MV-4-11 (cell line): Measurements from ENCODE around the gene AP2A2.
"Not testable (repeated sequence)": the region's sequence is repeated elsewhere in the genome, so short reads cannot be mapped to it uniquely, and the experiment has no call there.

Experiments
- DNase-seq: peaks from one replicate; lab custom pipeline; 2025; lab: John Stamatoyannopoulos, UW

Gene AP2A2

GRCh38 chr11:975376-975775, 49.7 kb downstream of the AP2A2 start:
- DNase-seq = not testable (repeated sequence)

DNA sequence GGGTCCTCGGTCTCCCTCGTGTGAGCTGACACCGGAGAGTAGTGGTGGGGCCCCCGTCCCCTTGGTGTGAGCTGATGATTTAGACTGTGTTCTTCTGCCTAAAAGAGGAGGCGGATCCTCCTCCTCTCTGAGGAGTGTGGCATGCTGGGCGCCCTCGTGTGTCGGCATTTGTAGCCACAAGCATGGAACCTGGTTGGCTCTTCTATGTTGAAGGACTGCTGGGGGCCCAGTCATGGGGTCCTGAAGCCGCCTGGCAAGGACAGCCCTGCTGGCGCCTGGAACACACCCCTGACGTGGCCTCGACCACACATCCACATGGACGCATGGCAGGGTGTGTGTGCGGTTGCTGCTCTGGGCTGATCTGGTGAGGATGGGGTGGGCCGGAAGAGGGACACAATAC, 50.2 kb downstream of the AP2A2 start:
- peak; percentile 30 for DNase-seq

GRCh38 chr11:976431-977160, 50.9 kb downstream of the AP2A2 start:
- DNase-seq = peak; percentile 37

GRCh38 chr11:977830-978720, 52.4 kb downstream of the AP2A2 start:
- DNase-seq = no peak

- no peak for DNase-seq
Measured at GRCh38 chr11:978781-979180, 53.1 kb downstream of the AP2A2 start.

DNA sequence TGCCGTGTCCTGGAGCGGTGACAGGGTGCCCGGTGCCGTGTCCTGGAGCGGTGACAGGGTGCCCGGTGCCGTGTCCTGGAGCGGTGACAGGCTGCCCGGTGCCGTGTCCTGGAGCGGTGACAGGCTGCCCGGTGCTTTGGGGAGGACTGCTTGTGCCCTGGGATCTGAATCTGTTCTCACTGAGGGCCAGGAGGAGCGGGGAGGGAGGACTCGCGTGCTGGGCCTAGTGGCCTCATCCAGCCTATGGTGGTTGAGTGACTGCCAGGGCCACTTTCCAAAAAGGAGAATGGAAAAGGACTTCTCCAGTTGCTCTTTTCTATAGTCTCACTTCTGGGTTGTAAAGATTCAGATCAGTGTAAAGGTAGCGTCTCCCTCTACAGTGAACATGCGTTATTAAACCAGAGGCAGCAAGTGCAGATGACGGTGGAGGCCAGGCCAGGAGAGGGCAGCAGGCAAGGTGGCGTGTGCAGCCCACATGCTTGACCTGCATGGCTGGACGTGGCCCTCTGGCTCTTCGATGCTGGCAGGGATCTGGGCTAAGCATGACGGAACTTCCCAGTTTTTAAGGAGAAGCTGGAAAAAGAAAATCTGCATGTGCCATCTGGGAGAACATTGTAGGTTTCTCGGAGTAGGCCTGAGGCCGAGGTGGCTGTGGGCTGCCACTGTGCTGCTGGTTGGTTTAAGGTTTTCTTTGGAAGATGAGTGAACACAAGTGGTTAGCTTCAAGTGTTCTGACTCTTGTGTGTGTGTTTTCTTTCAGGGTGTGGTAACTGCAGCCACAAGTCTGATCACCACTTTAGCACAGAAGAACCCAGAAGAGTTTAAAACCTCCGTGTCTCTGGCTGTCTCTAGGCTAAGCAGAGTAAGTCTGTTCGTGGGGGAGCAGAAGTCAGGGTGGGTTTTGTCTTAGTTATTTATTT, 55.0 kb downstream of the AP2A2 start:
- no peak for DNase-seq

- no peak for DNase-seq
Measured at GRCh38 chr11:981764-982163, 56.1 kb downstream of the AP2A2 start.

DNA sequence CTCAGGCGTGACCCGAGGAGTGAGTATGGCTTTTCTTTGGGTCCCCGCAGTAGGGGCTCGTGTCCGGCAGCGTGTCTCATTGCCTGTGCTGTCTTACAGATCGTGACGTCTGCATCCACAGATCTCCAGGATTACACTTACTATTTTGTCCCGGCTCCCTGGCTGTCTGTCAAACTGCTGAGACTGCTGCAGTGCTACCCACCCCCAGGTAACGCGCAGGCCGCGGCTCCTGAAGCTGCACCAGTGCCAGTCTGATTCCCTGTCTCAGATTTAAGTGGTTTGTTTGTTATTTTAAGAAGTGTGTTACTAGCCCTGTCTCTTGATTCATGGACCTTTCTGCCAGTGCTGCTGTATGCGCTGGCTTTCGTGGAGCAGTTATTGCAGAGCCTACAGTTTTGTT, 58.9 kb downstream of the AP2A2 start:
- DNase-seq = no peak

DNA sequence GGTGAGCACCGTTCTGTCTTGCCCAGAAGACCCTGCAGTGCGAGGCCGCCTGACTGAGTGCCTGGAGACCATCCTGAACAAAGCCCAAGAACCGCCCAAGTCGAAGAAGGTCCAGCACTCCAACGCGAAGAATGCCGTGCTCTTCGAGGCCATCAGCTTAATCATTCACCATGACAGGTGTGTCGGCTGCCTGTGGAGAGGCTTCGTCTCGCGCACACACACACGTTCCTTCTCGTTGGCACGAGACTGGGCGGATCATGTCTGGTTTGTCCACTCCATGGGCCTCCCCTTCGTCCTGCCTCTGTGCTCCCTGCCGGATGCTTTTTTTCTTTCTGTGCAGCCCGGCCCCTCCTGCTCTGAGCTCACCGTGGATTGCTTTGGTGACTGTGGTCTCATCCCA, 59.7 kb downstream of the AP2A2 start:
- DNase-seq = no peak

GRCh38 chr11:985848-986247, 60.2 kb downstream of the AP2A2 start:
- no peak for DNase-seq

DNA sequence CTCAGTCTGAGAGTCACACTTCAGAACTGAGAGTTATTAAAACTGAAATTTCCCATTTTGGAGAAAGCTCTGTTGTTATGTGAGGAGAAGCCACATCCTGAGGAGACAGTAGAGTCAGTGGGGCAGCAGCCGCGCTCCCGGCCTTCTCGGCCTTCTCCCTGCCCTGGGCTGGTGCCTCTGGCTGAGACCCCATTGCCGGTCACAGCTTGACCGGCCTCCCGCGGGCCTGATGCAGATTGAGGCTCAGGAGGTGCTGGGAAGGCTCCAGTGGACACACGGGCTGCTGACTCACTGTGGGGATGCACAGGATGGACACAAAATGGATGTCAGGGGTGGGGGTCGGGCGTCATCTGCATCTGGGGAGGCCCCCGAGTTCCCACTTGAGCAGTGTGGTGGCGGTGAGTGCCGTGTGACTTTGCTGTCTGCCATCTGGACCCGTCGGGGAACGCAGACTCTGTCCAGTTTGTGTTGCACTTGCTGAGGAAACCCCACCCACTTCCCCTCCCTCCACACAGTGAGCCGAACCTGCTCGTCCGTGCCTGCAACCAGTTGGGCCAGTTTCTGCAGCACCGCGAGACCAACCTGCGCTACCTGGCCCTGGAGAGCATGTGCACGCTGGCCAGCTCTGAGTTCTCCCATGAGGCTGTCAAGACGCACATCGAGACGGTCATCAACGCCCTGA, 60.7 kb downstream of the AP2A2 start:
- DNase-seq = no peak

GRCh38 chr11:986952-987305, 61.3 kb downstream of the AP2A2 start:
- no peak for DNase-seq

GRCh38 chr11:987671-988070, 62.0 kb downstream of the AP2A2 start:
- no peak for DNase-seq

DNA sequence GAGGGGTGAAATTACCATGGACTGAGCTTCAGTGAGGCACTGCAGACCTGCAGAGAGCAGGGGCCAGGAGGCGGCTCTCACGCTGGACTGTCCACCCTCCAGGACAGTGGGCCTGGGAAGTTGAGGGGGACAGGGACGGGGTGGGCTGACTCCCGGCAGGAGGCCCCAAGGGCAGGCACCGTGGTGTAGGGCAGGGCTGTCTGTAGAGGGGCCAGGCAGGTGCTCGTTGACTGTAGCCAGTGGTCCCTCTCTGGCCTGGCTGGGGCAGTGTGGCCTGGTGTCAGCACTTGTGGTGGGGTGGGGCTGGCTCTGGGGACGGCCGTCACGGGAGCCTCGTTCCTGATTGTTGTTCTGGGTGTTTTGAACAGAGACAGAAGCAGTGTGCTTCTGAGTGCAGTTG, 64.4 kb downstream of the AP2A2 start:
- no peak for DNase-seq

DNA sequence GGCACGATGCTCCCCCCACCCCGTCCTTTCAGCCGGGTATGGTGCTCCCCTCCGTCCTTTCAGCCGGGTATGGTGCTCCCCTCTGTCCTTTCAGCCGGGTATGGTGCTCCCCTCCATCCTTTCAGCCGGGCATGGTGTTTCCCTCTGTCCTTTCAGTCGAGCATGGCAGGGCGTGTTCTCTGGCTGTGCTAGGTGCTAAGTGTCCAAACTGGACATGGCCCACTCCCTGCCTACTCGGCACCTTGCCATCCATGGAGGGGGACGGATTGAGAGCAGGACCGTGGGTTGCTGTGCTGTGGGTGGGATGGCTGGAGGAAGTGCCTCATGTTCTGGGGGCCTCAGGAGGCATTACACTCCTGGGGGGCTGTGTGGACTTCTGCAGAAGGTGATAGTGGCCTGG, 65.4 kb downstream of the AP2A2 start:
- DNase-seq = no peak

GRCh38 chr11:991711-992307, 66.1 kb downstream of the AP2A2 start:
- no peak for DNase-seq

DNA sequence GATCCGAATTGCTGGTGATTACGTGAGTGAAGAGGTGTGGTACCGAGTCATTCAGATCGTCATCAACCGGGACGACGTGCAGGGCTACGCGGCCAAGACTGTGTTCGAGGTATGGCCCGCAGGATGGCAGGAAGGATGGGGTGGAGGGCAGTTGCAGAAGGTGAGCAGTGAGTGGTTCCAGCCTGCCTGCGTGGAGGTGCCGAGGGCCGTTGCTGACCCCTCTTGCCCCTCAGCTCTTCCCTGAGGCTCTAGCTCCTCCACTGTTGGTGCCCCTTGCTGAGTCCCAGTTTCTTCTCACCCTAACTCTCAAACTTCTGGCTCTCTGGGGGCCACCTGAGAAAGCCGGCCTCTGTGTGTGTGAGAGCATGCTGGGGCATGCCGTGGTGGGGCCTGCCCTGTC, 66.9 kb downstream of the AP2A2 start:
- no peak for DNase-seq

DNA sequence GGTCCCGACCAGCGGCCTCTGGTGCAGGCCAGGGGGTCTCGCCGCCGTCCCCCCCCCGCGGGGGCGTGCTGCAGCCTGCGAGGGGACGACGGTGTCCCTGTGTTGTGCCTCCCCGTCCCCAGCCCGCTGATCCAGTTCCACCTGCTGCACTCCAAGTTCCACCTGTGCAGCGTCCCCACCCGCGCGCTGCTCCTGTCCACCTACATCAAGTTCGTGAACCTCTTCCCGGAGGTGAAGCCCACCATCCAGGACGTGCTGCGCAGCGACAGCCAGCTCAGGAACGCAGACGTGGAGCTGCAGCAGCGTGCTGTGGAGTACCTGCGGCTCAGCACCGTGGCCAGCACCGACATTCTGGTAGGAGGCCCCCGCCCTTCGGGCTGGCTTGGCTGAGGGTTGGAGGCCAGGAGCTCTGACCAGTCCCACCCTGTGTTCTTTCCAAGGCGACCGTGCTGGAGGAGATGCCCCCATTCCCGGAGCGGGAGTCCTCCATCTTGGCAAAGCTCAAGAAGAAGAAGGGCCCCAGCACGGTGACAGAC, 68.0 kb downstream of the AP2A2 start:
- DNase-seq = no peak

DNA sequence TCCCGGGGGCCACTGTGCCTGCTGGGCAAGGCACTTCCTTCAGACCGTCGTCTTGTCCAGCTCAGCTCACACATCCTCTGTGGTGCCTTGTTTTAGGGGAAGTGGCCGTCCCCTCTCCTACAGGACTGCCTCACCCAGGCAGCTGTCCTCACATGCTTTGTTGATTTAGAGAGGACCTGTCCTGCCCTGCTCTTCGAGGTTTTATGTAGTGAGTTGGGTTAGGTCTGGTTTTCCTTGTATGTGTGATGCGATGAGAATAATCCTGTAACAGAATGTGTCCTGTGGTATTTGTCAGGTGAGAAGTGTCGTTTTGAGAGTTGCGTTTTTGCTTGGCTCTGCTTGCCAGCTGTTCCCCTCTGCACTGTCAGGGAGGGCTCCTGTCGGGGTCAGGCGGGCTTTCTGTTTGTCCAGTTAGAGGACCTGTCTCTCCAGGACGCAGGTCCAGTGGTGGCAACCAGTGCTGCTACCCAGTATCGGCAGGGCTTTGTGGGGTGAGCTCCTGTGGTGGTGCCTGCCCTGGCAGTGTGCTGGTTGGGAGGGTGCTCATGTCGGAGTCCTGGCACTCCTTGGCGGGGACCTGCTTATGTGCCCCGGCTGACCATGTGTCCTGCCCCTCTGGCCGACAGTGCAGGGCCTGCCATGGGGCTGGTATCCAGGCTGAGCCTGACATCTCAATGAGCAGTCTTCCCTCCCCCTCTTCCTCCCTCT, 69.5 kb downstream of the AP2A2 start:
- no peak for DNase-seq

DNA sequence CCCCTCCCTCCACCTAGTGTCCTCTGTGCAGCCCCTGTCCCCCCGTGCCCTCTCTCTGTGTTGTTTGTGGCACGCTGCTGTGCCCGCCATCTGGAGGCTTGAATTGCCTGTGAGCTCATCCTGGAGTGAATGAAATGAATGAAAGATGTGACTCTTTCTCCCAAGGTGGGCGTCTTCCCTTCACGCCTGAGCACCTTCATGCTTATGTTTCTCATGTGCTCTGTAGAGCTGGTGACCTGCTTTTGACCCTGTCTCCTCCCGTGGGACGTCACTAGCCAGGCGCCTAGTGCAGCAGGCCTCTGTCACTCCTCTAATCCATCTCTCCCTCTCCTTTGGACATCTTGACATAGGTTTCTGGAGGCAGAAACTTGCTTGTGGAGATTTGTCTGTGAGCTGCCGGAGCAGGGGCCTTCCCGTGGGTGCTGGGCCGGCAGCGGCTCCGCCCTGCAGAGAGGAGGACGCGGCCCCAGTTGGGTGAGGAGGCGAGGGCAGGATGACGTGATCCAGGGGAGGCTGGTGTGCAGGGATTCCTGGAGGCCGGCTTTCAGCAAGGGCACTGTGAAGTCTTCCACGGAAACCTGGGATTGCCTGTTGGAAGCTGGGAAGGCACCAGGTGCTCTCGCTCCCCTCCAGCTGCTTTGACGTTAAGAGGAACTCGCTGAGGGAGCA, 70.2 kb downstream of the AP2A2 start:
- DNase-seq = no peak
